Progenitor cell of endocrine pancreas (in vitro differentiated cells): ENCODE data around the gene DYTN. TPM values are rescaled to one million over a fixed set of nuclear protein-coding genes. Genes with fewer than 3 reads are reported as not detected.

Source experiments
- DNase-seq: peaks from one replicate; pipeline ENCODE4 v3.0.0; 2021; ENCODE audit warnings: low spot score; ENCODE audit not compliant: unreplicated experiment
- H3K27ac Mint-ChIP-seq: 2 replicates; pipeline ENCODE4 v1.8.0; 2021; ENCODE audit warnings: mild to moderate bottlenecking, moderate library complexity, mixed read lengths
- H3K27me3 Mint-ChIP-seq: 2 replicates; pipeline ENCODE4 v1.8.0; 2021; ENCODE audit warnings: mixed read lengths
- H3K36me3 Mint-ChIP-seq: 2 replicates; pipeline ENCODE4 v1.8.0; 2022; ENCODE audit warnings: mixed read lengths; ENCODE audit not compliant: insufficient read depth
- H3K4me1 Mint-ChIP-seq: 2 replicates; pipeline ENCODE4 v1.8.0; 2021; ENCODE audit warnings: low read depth, mixed read lengths
- H3K4me3 Mint-ChIP-seq: 2 replicates; pipeline ENCODE4 v1.8.0; 2021; ENCODE audit warnings: low read depth, mild to moderate bottlenecking, moderate library complexity, mixed read lengths
- H3K9me3 Mint-ChIP-seq: 2 replicates; pipeline ENCODE4 v1.8.0; 2021; ENCODE audit warnings: low read depth, mixed read lengths
- long read RNA-seq: library from polyadenylated mRNA; unstranded; transcript quantifications from one replicate; pipeline ENCODE4 v2.0.0, GENCODE V29; 2020
- total RNA-seq: library from RNA; stranded (reverse); gene quantifications from 2 replicates; pipeline ENCODE4 v1.2.1, GENCODE V29; 2021
- TF ChIP-seq, protein P1 (sequence below): fragments of 200-600 bp; sonication (generic); IDR thresholded peaks from one replicate; pipeline ENCODE4 v1.5.0; 2021; ENCODE audit warnings: antibody characterized with exemption, mild to moderate bottlenecking; ENCODE audit not compliant: unreplicated experiment

The DYTN gene, protein sequence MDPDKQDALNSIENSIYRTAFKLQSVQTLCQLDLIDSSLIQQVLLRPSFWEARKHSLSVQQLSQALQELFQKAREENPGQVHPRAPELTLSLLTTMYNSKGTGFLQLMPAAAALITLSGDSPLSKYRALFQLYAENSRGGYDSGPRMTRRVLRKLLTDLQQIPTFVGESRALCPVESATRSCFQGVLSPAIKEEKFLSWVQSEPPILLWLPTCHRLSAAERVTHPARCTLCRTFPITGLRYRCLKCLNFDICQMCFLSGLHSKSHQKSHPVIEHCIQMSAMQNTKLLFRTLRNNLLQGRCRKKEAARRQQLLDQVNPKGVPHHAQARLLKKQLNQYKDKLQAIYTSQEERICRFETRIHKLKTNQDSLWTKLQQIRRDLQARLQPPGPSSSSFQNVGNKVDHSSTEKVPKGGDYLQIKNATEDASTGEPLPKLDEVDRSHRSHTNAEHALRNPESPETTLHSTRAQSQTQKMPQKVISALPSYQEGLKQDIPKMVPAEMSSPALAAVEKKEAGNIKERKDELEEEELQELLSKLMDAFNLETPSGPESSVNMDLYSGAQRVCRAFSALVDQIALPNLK
- not detected in 2 replicates for total RNA-seq
- long read RNA-seq: 0 reads

DNA sequence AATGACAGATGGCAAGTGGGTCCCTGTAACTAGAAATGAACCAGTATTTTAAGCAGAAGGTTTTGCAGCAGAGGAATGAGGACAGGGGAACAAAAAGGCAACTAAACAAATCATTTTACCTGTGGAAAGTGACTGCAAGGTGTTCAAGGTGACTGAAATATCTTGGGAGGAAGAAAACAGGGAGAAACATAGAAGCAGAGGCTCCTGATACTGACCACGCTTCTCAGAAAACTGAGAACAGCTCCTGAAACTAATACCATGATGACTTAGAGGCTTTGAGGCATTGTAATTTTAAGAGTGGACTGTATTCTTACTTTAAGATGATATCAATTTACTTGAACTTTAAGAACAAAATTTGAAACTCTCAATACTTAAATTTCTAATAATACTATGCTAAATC, at the start of gene DYTN:
Gene DYTN (minus strand): TSS at position 101 of the 400 bp plus-strand sequence. CDS start 117 bp downstream, outside the sequence.
- peaks cover 28% of the 10 kb centered on the region for H3K27me3 Mint-ChIP-seq
- TF ChIP-seq, protein P1, sequence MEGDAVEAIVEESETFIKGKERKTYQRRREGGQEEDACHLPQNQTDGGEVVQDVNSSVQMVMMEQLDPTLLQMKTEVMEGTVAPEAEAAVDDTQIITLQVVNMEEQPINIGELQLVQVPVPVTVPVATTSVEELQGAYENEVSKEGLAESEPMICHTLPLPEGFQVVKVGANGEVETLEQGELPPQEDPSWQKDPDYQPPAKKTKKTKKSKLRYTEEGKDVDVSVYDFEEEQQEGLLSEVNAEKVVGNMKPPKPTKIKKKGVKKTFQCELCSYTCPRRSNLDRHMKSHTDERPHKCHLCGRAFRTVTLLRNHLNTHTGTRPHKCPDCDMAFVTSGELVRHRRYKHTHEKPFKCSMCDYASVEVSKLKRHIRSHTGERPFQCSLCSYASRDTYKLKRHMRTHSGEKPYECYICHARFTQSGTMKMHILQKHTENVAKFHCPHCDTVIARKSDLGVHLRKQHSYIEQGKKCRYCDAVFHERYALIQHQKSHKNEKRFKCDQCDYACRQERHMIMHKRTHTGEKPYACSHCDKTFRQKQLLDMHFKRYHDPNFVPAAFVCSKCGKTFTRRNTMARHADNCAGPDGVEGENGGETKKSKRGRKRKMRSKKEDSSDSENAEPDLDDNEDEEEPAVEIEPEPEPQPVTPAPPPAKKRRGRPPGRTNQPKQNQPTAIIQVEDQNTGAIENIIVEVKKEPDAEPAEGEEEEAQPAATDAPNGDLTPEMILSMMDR: no peak
- peaks cover 4% of the 10 kb centered on the region for H3K9me3 Mint-ChIP-seq
- no peak for DNase-seq
- H3K36me3 Mint-ChIP-seq: no peaks in the 10 kb centered on the region
- H3K4me3 Mint-ChIP-seq: no peak within 1 kb of the TSS
- H3K27ac Mint-ChIP-seq: no peak within 1 kb of the TSS
- H3K4me1 Mint-ChIP-seq: no peaks in the 10 kb centered on the region

DNA sequence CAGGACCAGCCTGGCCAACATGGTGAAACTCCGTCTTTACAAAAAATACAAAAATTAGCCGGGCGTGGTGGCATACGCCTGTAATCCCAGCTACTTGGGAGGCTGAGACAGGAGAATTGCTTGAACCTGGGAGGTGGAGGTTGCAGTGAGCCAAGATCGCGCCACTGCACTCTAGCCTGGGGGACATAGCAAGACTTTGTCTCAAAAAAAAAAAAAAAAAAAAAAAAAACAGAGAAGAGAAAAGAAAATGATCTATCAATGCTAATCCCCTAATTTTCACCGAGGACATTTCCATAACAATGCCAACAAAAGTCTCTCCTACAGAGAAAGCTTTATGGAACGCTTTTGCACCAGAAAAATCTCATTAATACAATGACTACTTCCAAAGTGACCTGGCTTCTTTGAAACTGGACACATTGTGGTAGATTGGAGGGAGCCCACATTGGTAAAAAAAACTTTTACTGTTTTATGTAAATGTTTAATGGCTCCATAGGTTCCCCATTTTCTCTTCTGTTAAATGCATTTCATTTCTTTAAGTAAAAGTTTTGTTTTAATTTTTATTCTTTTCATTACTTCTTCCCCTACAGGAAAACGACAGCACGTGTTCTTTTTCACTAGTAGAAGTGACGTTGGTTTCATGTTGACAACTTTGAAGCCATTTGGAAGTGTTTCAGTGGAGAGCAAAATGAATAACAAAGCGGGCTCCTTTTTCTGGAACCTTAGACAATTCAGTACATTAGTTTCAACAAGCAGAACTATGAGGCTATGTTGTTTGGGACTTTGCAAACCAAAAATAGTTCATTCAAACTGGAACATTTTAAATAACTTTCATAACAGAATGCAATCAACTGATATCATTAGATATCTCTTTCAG, 48.1 kb upstream of the DYTN start:
- Mint-ChIP-seq H3K4me3 (peak overlapping the region; percentile 94), H3K36me3 (peaks cover 14% of the 10 kb centered on the region), H3K27me3 (no peaks in the 10 kb centered on the region), H3K4me1 (peaks cover 4% of the 10 kb centered on the region), H3K9me3 (no peaks in the 10 kb centered on the region), H3K27ac (peak overlapping the region; percentile 98)
- TF ChIP-seq, protein P1: no peak
- DNase-seq: no peak

DNA sequence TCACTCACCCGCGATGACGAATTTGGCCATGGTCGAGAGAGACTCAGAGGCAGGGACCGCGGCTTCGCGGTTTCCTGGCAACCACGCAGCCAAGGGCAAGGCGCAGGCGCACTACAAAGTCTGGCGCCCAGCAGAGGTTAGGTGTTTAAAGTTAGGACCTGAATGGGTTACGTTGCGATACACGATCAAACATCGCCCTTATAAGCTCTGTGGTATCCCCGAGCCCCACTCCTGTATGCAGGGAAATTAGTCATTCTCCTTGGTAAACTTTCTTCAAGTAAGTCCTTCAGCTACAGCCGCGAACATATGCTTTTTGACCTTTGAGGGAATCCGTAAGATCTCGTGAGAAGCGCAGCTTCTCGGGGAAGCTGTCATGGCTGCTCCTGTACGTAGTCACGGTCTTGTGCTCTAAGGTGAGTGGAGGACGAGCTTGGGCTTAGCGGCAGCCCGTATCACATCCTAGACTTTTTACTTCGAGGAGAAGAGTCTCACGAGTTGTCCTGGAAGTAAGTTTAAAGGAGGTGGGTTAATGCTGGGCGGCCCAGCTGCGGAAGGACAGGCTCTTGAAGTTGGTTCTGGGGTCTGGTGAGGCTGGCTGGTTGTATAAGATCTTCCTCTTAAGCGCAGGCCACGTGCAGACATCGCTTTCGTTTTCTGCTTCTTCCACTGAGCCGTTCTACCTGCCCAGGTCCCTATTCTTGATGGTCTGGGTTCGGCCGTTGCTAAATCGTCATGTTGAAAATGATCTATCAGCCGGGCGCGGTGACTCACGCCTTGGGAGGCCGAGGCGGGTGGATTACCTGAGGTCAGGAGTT, 47.3 kb upstream of the DYTN start, which contains the start of the genes FASTKD2 and MDH1B:
Gene FASTKD2 (plus strand): TSS at position 365 of the 815 bp plus-strand sequence. CDS start 1,088 bp downstream, outside the sequence.
Gene MDH1B (minus strand): TSS at position 87 of the 815 bp plus-strand sequence. CDS start 57 bp downstream, at position 30.
- Mint-ChIP-seq H3K27me3 (no peaks in the 10 kb centered on the region), H3K36me3 (peaks cover 12% of the 10 kb centered on the region), H3K4me1 (peaks cover 4% of the 10 kb centered on the region), H3K9me3 (no peaks in the 10 kb centered on the region), H3K4me3 (peak within 1 kb of the TSS; percentile 94), H3K27ac (peak within 1 kb of the TSS; percentile 98)
- TF ChIP-seq, protein P1: no peak
- peak; percentile 55 for DNase-seq

DNA sequence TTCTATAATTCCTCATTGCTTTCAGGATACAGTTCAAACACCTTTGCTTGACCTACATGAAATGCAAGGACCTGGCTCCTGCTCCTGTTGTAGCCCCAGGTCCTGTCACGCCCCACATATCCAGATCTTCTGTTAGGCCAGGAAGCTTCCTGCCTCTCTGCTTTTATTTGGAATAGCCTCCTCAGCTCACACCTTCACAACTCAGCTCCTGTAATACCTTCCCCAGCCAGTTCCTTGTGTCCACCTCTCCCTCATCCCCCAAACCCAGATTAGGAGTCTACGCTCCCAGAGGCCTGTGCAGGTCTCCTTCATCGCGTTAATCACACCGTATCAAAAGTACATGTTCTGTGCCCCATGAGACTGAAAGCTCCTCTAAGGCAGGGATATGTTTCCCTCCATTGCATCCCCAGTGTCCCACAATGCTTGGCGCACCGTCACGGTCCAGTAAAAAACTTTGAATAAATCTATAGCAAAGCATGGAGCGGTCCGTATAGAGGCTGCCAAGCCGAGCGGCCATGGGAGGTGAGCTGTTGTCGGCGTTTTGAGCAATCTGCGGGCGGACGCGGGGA, 46.6 kb upstream of the DYTN start:
- Mint-ChIP-seq H3K27ac (peak overlapping the region; percentile 98), H3K36me3 (peaks cover 9% of the 10 kb centered on the region), H3K4me3 (peak overlapping the region; percentile 94), H3K27me3 (no peaks in the 10 kb centered on the region), H3K4me1 (peaks cover 4% of the 10 kb centered on the region), H3K9me3 (no peaks in the 10 kb centered on the region)
- DNase-seq: no peak
- TF ChIP-seq, protein P1: no peak
